Measurements from ENCODE around the gene HIBCH.
"Not testable (repeated sequence)": the region's sequence is repeated elsewhere in the genome, so short reads cannot be mapped to it uniquely, and the experiment has no call there.

The HIBCH gene

GRCh38 chr2:190303647-190304046 is 16.0 kb downstream of the HIBCH start:
- no peak for DNase-seq

DNA sequence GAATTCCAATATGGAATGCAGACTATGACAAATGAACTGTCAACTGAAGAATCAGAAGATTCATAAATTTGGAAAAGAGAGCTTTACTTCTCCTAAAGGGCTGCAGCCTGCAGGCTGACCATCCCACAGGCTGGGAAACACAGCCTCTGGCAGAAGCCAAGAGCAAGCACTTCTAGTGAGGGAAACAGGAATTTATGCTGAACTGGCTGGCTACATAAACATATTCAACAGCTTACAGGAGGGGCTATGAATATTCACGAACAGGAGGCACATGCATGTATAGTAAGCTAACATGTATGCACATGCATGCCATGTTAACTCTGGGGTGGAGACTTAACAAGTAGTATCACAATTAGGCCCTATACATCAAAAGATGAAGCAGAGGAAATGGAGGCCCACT is 17.6 kb downstream of the HIBCH start:
- no peak for DNase-seq

- DNase-seq = no peak
Measured at GRCh38 chr2:190301032-190301431, 18.6 kb downstream of the HIBCH start.

DNA sequence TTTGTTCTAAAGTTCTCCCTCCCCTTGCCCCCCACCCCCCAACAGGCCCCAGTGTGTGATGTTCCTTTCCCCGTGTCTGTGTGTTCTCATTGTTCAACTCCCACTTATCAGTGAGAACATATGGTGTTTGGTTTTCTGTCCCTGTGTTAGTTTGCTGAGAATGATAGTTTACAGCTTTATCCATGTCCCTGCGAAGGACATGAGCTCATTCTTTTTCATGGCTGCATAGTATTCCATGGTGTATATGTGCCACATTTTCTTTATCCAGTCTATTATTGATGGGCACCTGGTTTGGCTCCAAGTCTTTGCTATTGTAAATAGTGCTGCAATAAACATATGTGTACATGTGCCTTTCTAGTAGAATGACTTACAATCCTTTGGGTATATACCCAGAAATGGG is 21.7 kb downstream of the HIBCH start:
- DNase-seq = not testable (repeated sequence)

DNA sequence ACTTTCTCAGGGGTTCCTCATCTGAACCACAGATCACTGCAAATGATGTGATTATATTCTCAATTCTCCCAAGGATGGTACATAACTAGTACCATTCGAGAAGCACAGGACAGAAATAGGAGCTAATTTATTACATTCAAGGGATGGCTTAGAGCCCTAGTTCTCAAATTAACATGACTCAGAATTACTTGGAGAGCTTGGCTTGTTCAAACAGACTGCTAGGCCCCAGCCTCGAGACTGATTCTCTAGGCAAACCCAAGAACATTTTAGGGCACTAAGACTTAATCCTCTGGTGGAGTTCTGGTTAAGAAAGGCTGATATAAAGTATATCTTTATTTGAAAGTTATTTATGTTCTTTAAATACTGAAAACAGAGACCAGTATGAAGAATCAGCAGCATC is 35.8 kb downstream of the HIBCH start:
- no peak for DNase-seq

DNA sequence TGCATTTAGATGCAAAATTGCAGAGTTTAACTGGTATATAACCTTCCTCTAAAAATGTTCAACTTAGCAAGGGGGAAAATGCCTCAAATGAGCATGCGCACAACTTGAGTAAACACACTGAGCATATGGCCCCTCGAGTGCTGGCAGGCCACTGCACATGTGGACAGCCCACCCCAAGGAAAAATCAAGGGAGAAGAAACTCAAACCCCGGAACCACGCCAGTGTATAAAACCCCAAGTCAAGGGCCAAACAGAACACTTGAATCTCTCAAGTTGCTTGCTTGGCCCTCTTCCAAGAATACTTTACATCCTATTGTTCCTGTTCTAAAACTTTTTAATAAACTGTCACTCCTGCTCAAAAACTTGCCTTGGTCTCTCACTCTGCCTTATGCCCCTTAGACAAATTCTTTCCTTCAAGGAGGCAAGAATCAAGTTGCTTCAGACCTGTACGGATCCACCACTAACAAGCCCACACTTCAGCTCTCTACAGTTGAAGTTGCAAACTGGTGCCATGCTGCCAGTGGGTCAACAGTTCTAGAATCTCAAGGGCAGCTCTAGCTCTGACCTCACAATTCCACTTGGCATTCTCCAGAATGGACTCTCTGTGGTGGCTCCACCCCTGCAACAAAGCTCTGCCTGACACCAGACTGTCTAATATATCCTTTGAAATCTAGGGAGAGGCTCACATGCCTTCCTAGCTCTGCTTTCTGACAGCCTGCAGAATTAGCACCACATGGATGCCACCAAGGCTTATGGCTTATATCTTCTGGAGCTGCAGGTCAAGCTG is 38.9 kb downstream of the HIBCH start:
- DNase-seq = no peak

GRCh38 chr2:190279256-190280134 is 40.1 kb downstream of the HIBCH start:
- DNase-seq = not testable (repeated sequence)

GRCh38 chr2:190277234-190278112 is 42.2 kb downstream of the HIBCH start:
- DNase-seq = no peak

GRCh38 chr2:190272457-190272842 is 47.2 kb downstream of the HIBCH start:
- DNase-seq = no peak

GRCh38 chr2:190271783-190272456 is 47.7 kb downstream of the HIBCH start:
- no peak for DNase-seq

DNA sequence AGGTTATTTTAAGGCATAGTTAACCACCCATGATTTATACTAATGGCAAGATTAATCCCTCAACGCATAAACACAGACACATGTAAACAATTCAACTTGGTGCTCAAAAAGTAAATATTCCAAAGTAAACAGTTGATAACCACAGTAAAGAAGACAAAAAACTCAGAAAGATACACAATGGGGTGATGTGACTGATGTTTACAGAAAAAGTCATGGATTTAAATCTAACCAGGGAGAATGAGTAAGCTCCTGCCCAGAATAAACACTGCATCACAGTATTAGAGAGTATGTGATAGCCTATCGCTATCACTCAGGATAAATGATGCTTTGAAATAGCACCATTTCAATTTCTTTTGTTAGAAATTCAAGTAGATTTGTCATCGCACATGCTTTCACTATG is 49.3 kb downstream of the HIBCH start:
- no peak for DNase-seq

DNA sequence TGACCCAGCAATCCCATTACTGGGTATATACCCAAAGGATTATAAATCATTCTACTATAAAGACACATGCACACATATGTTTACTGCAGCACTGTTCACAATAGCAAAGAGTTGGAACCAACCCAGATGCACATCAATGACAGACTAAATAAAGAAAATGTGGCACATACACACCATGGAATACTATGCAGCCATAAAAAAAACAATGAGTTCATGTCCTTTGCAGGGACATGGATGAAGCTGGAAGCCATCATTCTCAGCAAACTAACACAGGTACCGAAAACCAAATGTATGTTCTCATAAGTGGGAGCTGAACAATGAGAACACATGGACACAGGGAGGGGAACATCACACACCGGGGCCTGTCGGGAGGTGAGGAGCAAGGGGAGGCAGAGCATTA is 49.9 kb downstream of the HIBCH start:
- not testable (repeated sequence) for DNase-seq

DNA sequence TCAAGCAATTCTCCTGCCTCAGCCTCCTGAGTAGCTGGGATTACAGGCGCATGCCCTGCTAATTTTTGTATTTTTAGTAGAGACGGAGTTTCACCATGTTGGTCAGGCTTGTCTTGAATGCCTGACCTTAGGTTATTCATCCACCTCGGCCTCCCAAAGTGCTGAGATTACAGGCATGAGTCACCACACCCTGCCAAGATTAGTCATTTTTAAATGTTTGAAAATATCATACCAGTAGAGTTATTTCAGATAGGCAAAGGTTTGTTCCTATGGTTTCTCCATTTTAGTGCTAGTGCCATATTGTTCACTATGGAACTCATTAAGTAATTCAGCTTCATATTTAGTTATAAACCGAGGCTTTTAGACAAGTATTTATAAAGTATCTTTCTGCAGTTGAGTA is 52.3 kb downstream of the HIBCH start:
- DNase-seq = no peak

GRCh38 chr2:190266314-190266713 is 53.3 kb downstream of the HIBCH start:
- DNase-seq = no peak

DNA sequence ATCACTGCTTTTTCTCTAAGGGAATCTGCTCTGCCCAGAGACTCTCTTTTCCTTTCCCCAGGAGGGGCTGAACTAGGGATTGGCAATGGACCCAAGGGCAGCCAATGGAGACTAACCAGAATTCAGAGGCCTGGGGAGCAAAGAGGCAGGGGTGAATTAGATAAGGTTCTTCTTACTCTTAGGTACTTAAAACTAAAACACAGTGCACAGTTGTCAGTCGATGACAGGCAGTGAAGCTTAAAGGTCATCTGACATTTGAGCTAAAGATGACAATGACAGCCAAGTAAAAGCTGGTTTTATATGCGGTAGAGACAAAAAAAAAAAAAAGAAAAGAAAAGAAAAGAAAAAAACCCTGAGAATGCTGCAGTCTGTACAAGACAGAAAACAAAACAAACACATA is 57.8 kb downstream of the HIBCH start:
- DNase-seq = no peak

DNA sequence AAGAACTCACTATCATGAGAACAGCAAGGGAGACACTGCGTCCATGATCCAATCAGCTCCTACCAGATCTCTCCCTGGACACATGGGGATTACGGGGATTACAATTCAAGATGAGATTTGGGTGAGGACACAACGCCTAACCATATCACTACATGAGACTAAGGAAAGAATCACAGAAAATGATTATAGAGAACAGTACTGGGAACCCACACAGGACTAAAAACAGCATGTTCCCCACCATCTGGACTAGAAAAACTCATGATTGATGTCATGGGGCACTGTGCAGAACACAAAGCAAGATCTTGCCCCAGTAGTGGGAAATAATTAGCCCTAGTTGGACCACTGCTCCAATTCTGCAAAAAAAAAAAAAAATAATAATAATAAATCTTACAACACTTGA is 63.5 kb downstream of the HIBCH start:
- DNase-seq = no peak

GRCh38 chr2:190255676-190256075 is 64.0 kb downstream of the HIBCH start:
- DNase-seq = no peak

DNA sequence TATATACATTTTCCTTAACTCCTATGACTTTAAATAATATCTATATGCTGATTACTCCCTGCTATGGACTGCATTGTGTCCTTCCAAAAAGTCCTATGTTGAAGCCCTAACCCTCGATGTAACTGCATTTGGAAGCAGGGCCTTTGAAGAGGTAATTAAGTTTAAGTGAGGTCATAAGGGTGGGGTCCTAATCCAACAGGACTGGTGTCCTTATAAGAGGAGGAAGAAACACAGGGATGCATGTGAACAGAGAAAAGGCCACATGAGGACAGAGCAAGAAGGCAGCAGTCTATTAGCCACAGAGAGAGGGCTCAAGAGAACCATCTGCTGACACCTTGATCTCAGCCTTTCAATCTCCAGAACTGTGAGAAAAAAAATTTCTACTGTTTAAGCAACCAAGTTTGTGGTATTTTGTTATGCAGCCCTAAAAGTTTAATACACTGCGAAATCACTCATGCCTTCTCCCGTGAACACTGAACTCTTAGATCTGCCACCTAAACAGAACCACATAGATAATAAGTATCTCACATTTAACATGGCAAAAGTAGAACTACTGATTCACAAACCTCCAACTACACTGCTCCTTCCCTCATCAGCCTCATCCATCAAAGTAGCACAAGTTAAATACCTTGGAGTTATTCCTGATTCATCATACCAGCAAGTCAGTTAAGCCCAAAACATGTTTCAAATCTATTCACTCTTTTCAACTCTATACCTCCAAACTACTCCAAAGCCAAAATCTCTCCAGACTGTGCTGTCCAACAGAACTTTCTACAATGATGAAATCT is 65.4 kb downstream of the HIBCH start:
- no peak for DNase-seq

DNA sequence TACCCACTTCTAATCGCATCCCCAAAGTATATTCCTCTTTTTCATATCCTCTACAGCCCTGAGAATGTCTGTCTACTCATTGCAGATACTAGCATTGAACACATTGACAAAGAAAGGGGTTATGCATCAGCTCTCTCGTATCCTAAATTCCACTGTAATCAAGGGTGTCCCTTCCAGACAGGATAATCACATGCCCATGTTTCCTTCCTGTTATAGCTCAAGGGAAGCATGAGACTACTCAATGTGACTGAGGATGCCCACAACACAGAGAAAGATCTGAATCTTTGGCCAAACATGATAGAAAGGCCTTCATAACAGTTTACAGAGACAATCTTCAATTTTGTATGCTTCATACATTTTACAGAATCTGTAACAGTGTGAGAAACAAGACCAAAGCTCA is 69.2 kb downstream of the HIBCH start:
- no peak for DNase-seq

GRCh38 chr2:190235551-190236075 is 84.0 kb downstream of the HIBCH start:
- no peak for DNase-seq

- no peak for DNase-seq
Measured at GRCh38 chr2:190235101-190235500, 84.5 kb downstream of the HIBCH start.
